Endodermal cell (in vitro differentiated cells): ENCODE measurements around the gene NDST1. TPM values are rescaled to one million over a fixed set of nuclear protein-coding genes. Genes with fewer than 3 reads are reported as not detected.

Experiments
- DNase-seq: peaks from one replicate; pipeline ENCODE4 v3.0.0-alpha.2; 2017
- H3K27ac ChIP-seq: 2 replicates; pipeline ENCODE4 v1.5.1; 2013; ENCODE audit warnings: mild to moderate bottlenecking, low read depth, low read length, moderate library complexity
- H3K27me3 ChIP-seq: 2 replicates; pipeline ENCODE4 v1.6.1; 2013; ENCODE audit warnings: mild to moderate bottlenecking, low read length, moderate library complexity; ENCODE audit not compliant: insufficient read depth, control insufficient read depth, poor library complexity, severe bottlenecking
- H3K36me3 ChIP-seq: 2 replicates; pipeline ENCODE4 v1.7.0; 2013; ENCODE audit warnings: mild to moderate bottlenecking, low read length, moderate library complexity; ENCODE audit not compliant: control insufficient read depth, insufficient read depth
- H3K4me1 ChIP-seq: one replicate; pipeline ENCODE4 v1.7.0; 2013; ENCODE audit warnings: low read length; ENCODE audit not compliant: control insufficient read depth, insufficient read depth
- H3K4me3 ChIP-seq: 2 replicates; pipeline ENCODE4 v1.5.1; 2013; ENCODE audit warnings: mild to moderate bottlenecking, low read length, moderate library complexity
- H3K9ac ChIP-seq: 2 replicates; pipeline ENCODE4 v1.6.1; 2013; ENCODE audit warnings: mild to moderate bottlenecking, low read length, moderate library complexity; ENCODE audit not compliant: poor library complexity, severe bottlenecking; ENCODE audit errors: extremely low read depth
- H3K9me3 ChIP-seq: 2 replicates; pipeline ENCODE4 v1.6.1; 2013; ENCODE audit warnings: mild to moderate bottlenecking, low read length, moderate library complexity; ENCODE audit not compliant: control insufficient read depth
- H3K27ac Mint-ChIP-seq: 2 replicates; pipeline ENCODE4 v1.8.0; 2020; ENCODE audit warnings: mixed read lengths
- H3K27me3 Mint-ChIP-seq: 2 replicates; pipeline ENCODE4 v1.8.0; 2021; ENCODE audit warnings: mild to moderate bottlenecking, mixed read lengths; ENCODE audit not compliant: insufficient read depth
- H3K36me3 Mint-ChIP-seq: 2 replicates; pipeline ENCODE4 v1.8.0; 2020; ENCODE audit warnings: low read depth, mixed read lengths
- H3K4me1 Mint-ChIP-seq: 2 replicates; pipeline ENCODE4 v1.8.0; 2020; ENCODE audit warnings: mixed read lengths
- H3K4me3 Mint-ChIP-seq: 2 replicates; pipeline ENCODE4 v1.8.0; 2020; ENCODE audit warnings: mild to moderate bottlenecking, moderate library complexity, mixed read lengths
- H3K9me3 Mint-ChIP-seq: 2 replicates; pipeline ENCODE4 v1.8.0; 2020; ENCODE audit warnings: mild to moderate bottlenecking, mixed read lengths
- WGBS, 2 experiments: methylation state at CpG; one replicate each; pipeline versions ENCODE4 v1.1.5 to v1.1.7; 2013; ENCODE audit warnings: missing lambda C conversion rate in 2 of 2, mixed read lengths in 1 of 2; ENCODE audit not compliant: insufficient coverage in 1 of 2, insufficient read length in 1 of 2; 5-methylcytosine and 5-hydroxymethylcytosine counted together
- total RNA-seq, 2 donors: library from RNA; stranded (reverse); fragmentation: NEBNext Ultra II Directional in 1 of 2; extraction: Animal tissue kit (Norgen Biotek cat#: 25700) in 1 of 2; gene quantifications; 2 replicates in 1 of 2; 3 replicates in 1 of 2; pipeline ENCODE4 v1.2.1, GENCODE V29; 2021
- TF ChIP-seq, protein P1 (sequence below): fragments of 200-600 bp; sonication (generic); conservative IDR thresholded peaks from 2 replicates; pipeline ENCODE4 v1.5.0; 2021; ENCODE audit warnings: antibody characterized with exemption, mild to moderate bottlenecking

NDST1 gene
- total RNA-seq, 2 donors from 2014 or later: 53.3 to 71.7 TPM

DNA sequence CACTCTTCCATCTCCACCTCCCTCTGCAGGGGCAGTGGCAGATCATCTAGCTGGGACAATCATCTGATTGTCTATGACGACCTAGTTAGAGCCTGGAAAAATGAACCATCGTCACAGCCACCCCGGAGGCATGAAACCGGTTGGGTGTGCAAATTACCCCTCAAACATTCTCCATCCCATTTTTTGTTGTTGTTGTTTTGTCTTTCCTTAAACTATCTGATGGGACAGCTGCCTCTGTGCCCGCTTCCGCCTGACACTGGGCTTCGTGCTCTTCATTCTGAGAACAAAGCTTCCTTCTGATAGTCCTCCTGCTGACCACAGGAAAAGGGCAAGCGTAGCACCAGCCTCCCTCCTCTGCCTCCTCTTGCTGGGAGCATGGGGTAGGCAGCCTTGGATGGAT, 7.0 kb upstream of the NDST1 start:
- Mint-ChIP-seq H3K27me3 (no peaks in the 10 kb centered on the region), H3K27ac (peak overlapping the region; percentile 16), H3K4me1 (peaks cover 45% of the 10 kb centered on the region), H3K4me3 (no peak overlapping the region), H3K9me3 (no peaks in the 10 kb centered on the region), H3K36me3 (peaks cover 3% of the 10 kb centered on the region)
- no peak overlapping the region for H3K9ac ChIP-seq
- TF ChIP-seq, protein P1, sequence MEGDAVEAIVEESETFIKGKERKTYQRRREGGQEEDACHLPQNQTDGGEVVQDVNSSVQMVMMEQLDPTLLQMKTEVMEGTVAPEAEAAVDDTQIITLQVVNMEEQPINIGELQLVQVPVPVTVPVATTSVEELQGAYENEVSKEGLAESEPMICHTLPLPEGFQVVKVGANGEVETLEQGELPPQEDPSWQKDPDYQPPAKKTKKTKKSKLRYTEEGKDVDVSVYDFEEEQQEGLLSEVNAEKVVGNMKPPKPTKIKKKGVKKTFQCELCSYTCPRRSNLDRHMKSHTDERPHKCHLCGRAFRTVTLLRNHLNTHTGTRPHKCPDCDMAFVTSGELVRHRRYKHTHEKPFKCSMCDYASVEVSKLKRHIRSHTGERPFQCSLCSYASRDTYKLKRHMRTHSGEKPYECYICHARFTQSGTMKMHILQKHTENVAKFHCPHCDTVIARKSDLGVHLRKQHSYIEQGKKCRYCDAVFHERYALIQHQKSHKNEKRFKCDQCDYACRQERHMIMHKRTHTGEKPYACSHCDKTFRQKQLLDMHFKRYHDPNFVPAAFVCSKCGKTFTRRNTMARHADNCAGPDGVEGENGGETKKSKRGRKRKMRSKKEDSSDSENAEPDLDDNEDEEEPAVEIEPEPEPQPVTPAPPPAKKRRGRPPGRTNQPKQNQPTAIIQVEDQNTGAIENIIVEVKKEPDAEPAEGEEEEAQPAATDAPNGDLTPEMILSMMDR: no peak
- H3K27ac ChIP-seq: no peak overlapping the region
- no peaks in the 10 kb centered on the region for H3K27me3 ChIP-seq
- peaks cover 28% of the 10 kb centered on the region for H3K4me1 ChIP-seq
- peaks cover 24% of the 10 kb centered on the region for H3K36me3 ChIP-seq
- H3K4me3 ChIP-seq: no peak overlapping the region
- WGBS, 2 experiments: 82 to 97% methylated on average over 5 to 8 of the region's 8 CpGs
- no peaks in the 10 kb centered on the region for H3K9me3 ChIP-seq
- no peak for DNase-seq

DNA sequence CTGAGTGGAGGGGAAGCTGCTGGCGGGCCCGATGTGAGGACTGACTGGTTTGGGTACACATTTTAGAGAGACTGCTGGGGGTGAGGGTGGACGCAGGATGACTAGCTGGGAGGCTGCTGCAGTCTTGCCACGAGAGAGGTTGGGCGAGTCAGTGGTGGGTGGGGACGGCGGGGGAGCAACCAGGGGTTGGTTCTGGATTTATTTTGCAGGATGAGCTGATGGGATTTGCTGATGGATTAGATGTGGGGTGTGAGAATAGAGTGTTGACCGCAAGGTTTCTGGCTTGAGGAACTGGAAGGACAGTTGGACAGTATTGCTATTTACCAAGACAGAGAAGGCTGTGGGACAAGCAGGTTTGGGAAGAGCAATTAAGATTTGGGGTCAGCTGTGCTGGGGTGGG, 5.8 kb upstream of the NDST1 start:
- no peaks in the 10 kb centered on the region for H3K9me3 ChIP-seq
- H3K27ac Mint-ChIP-seq: peak overlapping the region; percentile 79
- H3K36me3 ChIP-seq: peaks cover 16% of the 10 kb centered on the region
- TF ChIP-seq, protein P1: no peak
- no peak for DNase-seq
- 87 to 100% methylated on average over 4 to 8 of the region's 8 CpGs for WGBS, 2 experiments
- H3K27me3 ChIP-seq: no peaks in the 10 kb centered on the region
- H3K4me1 Mint-ChIP-seq: peaks cover 48% of the 10 kb centered on the region
- peaks cover 32% of the 10 kb centered on the region for H3K4me1 ChIP-seq
- H3K9ac ChIP-seq: no peak overlapping the region
- H3K9me3 Mint-ChIP-seq: no peaks in the 10 kb centered on the region
- peaks cover 2% of the 10 kb centered on the region for H3K36me3 Mint-ChIP-seq
- no peak overlapping the region for H3K27ac ChIP-seq
- no peak overlapping the region for H3K4me3 Mint-ChIP-seq
- no peak overlapping the region for H3K4me3 ChIP-seq
- H3K27me3 Mint-ChIP-seq: no peaks in the 10 kb centered on the region

DNA sequence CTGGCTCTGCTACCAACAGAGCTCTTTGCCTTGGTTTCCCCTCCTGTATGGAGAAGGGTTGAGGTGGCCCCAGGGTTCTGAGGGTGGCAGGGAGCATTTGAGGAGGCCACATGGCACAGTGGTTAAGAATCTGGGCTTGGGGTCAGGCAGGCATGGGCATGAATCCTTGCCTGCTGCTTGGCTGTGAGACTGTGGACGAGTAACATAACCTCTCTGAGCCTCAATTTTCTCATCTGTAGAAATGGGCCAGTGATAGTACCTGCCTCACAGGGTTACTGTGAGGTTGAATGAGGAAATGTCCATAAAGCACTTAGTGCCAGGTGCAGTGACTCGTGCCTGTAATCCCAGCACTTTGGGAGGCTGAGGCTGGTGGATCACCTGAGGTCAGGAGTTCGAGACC, 5.1 kb upstream of the NDST1 start:
- no peak overlapping the region for H3K27ac Mint-ChIP-seq
- H3K4me3 Mint-ChIP-seq: no peak overlapping the region
- H3K36me3 Mint-ChIP-seq: no peaks in the 10 kb centered on the region
- WGBS, 2 experiments: 74 to 81% methylated on average over 3 of the region's 3 CpGs
- no peak overlapping the region for H3K4me3 ChIP-seq
- H3K4me1 Mint-ChIP-seq: peaks cover 45% of the 10 kb centered on the region
- DNase-seq: no peak
- H3K27ac ChIP-seq: no peak overlapping the region
- no peak overlapping the region for H3K9ac ChIP-seq
- peaks cover 13% of the 10 kb centered on the region for H3K36me3 ChIP-seq
- H3K27me3 ChIP-seq: no peaks in the 10 kb centered on the region
- H3K9me3 Mint-ChIP-seq: no peaks in the 10 kb centered on the region
- H3K27me3 Mint-ChIP-seq: no peaks in the 10 kb centered on the region
- H3K9me3 ChIP-seq: no peaks in the 10 kb centered on the region
- TF ChIP-seq, protein P1: no peak
- peaks cover 26% of the 10 kb centered on the region for H3K4me1 ChIP-seq
